A549 (cell line): Measurements from ENCODE around the gene GRIK5. TPM values are rescaled to one million over a fixed set of nuclear protein-coding genes. Genes with fewer than 3 reads are reported as not detected.
A peak's percentile ranks its signal among the peaks of the same experiment; 100 is the strongest.

Experiments used
- ATAC-seq, 2 experiments: fragments of 200-7000 bp in 1 of 2; fragments of >200 bp in 1 of 2; cut with Nextera tagmentation in 1 of 2; cut with Tn5 transposase in 1 of 2; 3 replicates each; pipeline versions ENCODE4 v1.8.0 to v1.9.1; 2018 to 2020; ENCODE audit warnings: mild to moderate bottlenecking in 1 of 2, moderate library complexity in 1 of 2
- CTCF ChIA-PET: fragments of 300-600 bp; sonication (Branson Sonifier 250); formaldehyde crosslinking; extraction: SDS; loops from one replicate; lab custom pipeline; 2021; ENCODE audit warnings: antibody characterized with exemption, inconsistent platforms; lab: Yijun Ruan, JAX
- POLR2A ChIA-PET: fragments of 350-600 bp; formaldehyde crosslinking; extraction: SDS; loops from one replicate; lab custom pipeline; 2021; ENCODE audit warnings: antibody characterized with exemption, inconsistent platforms; lab: Yijun Ruan, JAX
- DNase-seq, 2 experiments: peaks; one replicate each; pipeline versions ENCODE4 v3.0.0 to v3.0.0-alpha.2; 2011 to 2016; ENCODE audit warnings: low read depth in 1 of 2, low spot score in 1 of 2
- FAIRE-seq: peaks from 2 replicates; lab custom pipeline; 2011; peaks lifted over from hg19 to GRCh38; lab: Jason Lieb, UNC
- H3K27ac ChIP-seq, 2 experiments: fragments of >200 bp; sonication (Bioruptor Twin); formaldehyde crosslinking; 3 replicates each; pipeline ENCODE4 v1.5.1; 2016 to 2017
- H3K4me1 ChIP-seq: fragments of >200 bp; sonication (Bioruptor Twin); formaldehyde crosslinking; 3 replicates; pipeline ENCODE4 v1.6.1; 2016
- H3K4me2 ChIP-seq: fragments of >200 bp; sonication (Bioruptor Twin); formaldehyde crosslinking; 3 replicates; pipeline ENCODE4 v1.6.1; 2016
- H3K4me3 ChIP-seq: fragments of >200 bp; sonication (Bioruptor Twin); formaldehyde crosslinking; 3 replicates; pipeline ENCODE4 v1.5.1; 2016
- H3K9me3 ChIP-seq: fragments of >200 bp; sonication (Bioruptor Twin); formaldehyde crosslinking; 3 replicates; pipeline ENCODE4 v1.6.1; 2016
- ATOH8 ChIP-seq: fragments of 250-450 bp; sonication (Bioruptor Pico); IDR thresholded peaks from 2 replicates; pipeline ENCODE4 v1.5.0; 2020; ENCODE audit warnings: low read depth, mild to moderate bottlenecking, moderate library complexity
- CBX8 ChIP-seq: fragments of 200-600 bp; sonication (generic); IDR thresholded peaks from 2 replicates; pipeline ENCODE4 v1.6.1; 2016
- CHD4 ChIP-seq: fragments of 200-600 bp; sonication (generic); IDR thresholded peaks from 2 replicates; pipeline ENCODE4 v1.6.1; 2016; ENCODE audit warnings: antibody characterized with exemption, mild to moderate bottlenecking, borderline replicate concordance
- ELK1 ChIP-seq: fragments of 150-350 bp; IDR thresholded peaks from 2 replicates; pipeline ENCODE4 v1.6.1; 2014; ENCODE audit warnings: low read depth, mild to moderate bottlenecking, low read length
- FOSB ChIP-seq: fragments of 250-450 bp; sonication (Bioruptor Pico); IDR thresholded peaks from 2 replicates; pipeline ENCODE4 v1.5.0; 2020; ENCODE audit warnings: mild to moderate bottlenecking, moderate library complexity
- GATA3 ChIP-seq: IDR thresholded peaks from 2 replicates; pipeline ENCODE4 v1.6.1; 2012; ENCODE audit warnings: borderline replicate concordance
- HDAC2 ChIP-seq: fragments of 200-600 bp; sonication (generic); IDR thresholded peaks from 2 replicates; pipeline ENCODE4 v1.6.1; 2016
- HOXA7 ChIP-seq: fragments of 250-450 bp; sonication (Bioruptor Pico); IDR thresholded peaks from 2 replicates; pipeline ENCODE4 v1.5.0; 2020; ENCODE audit warnings: mild to moderate bottlenecking, moderate library complexity
- HOXB13 ChIP-seq: fragments of 250-450 bp; sonication (Bioruptor Pico); IDR thresholded peaks from 2 replicates; pipeline ENCODE4 v1.5.0; 2020; ENCODE audit warnings: low read depth, mild to moderate bottlenecking, moderate library complexity
- JUNB ChIP-seq: fragments of >200 bp; sonication (Bioruptor Twin); formaldehyde crosslinking; IDR thresholded peaks from 2 replicates; pipeline ENCODE4 v1.6.1; 2016
- KDM1A ChIP-seq: fragments of 200-600 bp; sonication (generic); IDR thresholded peaks from 2 replicates; pipeline ENCODE4 v1.6.1; 2016; ENCODE audit warnings: low read depth, mild to moderate bottlenecking
- MAX ChIP-seq: IDR thresholded peaks from 2 replicates; pipeline ENCODE4 v1.6.1; 2012
- RCOR1 ChIP-seq: fragments of 150-350 bp; IDR thresholded peaks from 2 replicates; pipeline ENCODE4 v1.6.1; 2014; ENCODE audit warnings: antibody characterized with exemption, low read length, low read depth
- ZSCAN20 ChIP-seq: fragments of 250-450 bp; sonication (Bioruptor Pico); IDR thresholded peaks from 2 replicates; pipeline ENCODE4 v1.8.0; 2022; ENCODE audit warnings: mild to moderate bottlenecking, moderate library complexity
- WGBS: methylation state at CpG from one replicate; pipeline ENCODE4 v1.1.6; 2017; ENCODE audit errors: missing lambda C conversion rate; 5-methylcytosine and 5-hydroxymethylcytosine counted together
- polyA plus RNA-seq, 4 experiments: library from polyadenylated mRNA; depleted of rRNA in 3 of 4; stranded (reverse); fragments of >200 nt; fragmentation: RNase III in 1 of 4; extraction: RNeasy Plus Mini Kit Qiagen cat#74134 plus additional on column Dnase treatment in 1 of 4; gene quantifications; 2 replicates in 3 of 4; 3 replicates in 1 of 4; pipeline ENCODE4 v1.2.3, GENCODE V29; 2011 to 2017
- TF ChIP-seq, protein P1 (sequence below): fragments of >200 bp; sonication (Bioruptor Twin); formaldehyde crosslinking; IDR thresholded peaks from 3 replicates; pipeline ENCODE4 v1.6.1; 2016
- TF ChIP-seq, protein P2 (sequence below): fragments of 450-650 bp; IDR thresholded peaks from 2 replicates; pipeline ENCODE4 v1.6.1; 2014; ENCODE audit warnings: antibody characterized with exemption
- TF ChIP-seq, protein P3 (sequence below): fragments of 200-600 bp; sonication (generic); IDR thresholded peaks from 2 replicates; pipeline ENCODE4 v1.6.1; 2016; ENCODE audit warnings: antibody characterized with exemption, mild to moderate bottlenecking, moderate library complexity

GRIK5 gene
- polyA plus RNA-seq, 2 of the 4 experiments (the other 2 are of a cell fraction) = 0.22 to 0.54 TPM

DNA sequence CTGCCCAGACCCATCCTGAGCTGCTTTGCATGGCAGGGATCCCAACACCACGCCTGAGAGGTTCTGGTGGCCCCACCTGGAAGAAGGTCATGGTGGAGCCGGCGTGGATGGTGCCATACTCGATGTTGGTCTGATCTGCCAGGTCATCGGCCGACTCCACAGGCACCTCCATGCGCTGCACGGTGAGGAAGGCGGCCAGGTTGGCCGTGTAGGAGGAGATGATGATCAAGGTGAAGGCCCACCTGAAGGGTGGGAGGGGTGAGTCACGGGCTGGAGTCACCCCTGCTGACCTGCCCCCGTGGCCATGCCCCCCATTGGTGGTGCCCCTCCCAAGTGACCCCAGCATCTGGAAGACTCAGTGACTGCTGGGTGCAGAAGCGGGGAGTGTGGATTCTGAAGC, 63.4 kb downstream of the GRIK5 start:
- H3K4me1 ChIP-seq = peaks cover 12% of the 10 kb centered on the region
- no peak overlapping the region for H3K27ac ChIP-seq
- FAIRE-seq = no peak
- WGBS = 52% methylated on average over 13 of the region's 13 CpGs
- no peak for ATAC-seq
- TF ChIP-seq HOXA7 (CRISPR knock-in tag) = no peak
- TF ChIP-seq HOXB13 (CRISPR knock-in tag) = no peak
- no peak for TF ChIP-seq KDM1A
- TF ChIP-seq HDAC2 = no peak
- TF ChIP-seq FOSB = no peak
- no peak for TF ChIP-seq CBX8
- no peak for TF ChIP-seq CHD4
- TF ChIP-seq, protein P1, sequence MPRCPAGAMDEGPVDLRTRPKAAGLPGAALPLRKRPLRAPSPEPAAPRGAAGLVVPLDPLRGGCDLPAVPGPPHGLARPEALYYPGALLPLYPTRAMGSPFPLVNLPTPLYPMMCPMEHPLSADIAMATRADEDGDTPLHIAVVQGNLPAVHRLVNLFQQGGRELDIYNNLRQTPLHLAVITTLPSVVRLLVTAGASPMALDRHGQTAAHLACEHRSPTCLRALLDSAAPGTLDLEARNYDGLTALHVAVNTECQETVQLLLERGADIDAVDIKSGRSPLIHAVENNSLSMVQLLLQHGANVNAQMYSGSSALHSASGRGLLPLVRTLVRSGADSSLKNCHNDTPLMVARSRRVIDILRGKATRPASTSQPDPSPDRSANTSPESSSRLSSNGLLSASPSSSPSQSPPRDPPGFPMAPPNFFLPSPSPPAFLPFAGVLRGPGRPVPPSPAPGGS = no peak
- no peak for TF ChIP-seq GATA3
- TF ChIP-seq MAX = no peak
- no peak for TF ChIP-seq ZSCAN20 (CRISPR knock-in tag)
- TF ChIP-seq, protein P2, sequence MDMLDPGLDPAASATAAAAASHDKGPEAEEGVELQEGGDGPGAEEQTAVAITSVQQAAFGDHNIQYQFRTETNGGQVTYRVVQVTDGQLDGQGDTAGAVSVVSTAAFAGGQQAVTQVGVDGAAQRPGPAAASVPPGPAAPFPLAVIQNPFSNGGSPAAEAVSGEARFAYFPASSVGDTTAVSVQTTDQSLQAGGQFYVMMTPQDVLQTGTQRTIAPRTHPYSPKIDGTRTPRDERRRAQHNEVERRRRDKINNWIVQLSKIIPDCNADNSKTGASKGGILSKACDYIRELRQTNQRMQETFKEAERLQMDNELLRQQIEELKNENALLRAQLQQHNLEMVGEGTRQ = no peak
- ChIA-PET CTCF (interaction anchor here (0.6 to 16.0 kb wide), 5 partner anchors 7 to 208 kb away, joined by 3 to 230 read pairs (median 58); no protein-coding TSS in a partner anchor), POLR2A (no interaction called here)
- H3K4me2 ChIP-seq = no peak overlapping the region
- no peaks in the 10 kb centered on the region for H3K9me3 ChIP-seq
- DNase-seq = no peak
- no peak overlapping the region for H3K4me3 ChIP-seq

GRCh38 chr19:42005504-42005903, 64.5 kb downstream of the GRIK5 start:
- TF ChIP-seq RCOR1 (no peak), HOXA7 (CRISPR knock-in tag) (no peak), GATA3 (no peak), ATOH8 (CRISPR knock-in tag) (no peak), JUNB (no peak), HDAC2 (no peak), ELK1 (no peak), ZSCAN20 (CRISPR knock-in tag) (no peak)
- TF ChIP-seq, protein P3, sequence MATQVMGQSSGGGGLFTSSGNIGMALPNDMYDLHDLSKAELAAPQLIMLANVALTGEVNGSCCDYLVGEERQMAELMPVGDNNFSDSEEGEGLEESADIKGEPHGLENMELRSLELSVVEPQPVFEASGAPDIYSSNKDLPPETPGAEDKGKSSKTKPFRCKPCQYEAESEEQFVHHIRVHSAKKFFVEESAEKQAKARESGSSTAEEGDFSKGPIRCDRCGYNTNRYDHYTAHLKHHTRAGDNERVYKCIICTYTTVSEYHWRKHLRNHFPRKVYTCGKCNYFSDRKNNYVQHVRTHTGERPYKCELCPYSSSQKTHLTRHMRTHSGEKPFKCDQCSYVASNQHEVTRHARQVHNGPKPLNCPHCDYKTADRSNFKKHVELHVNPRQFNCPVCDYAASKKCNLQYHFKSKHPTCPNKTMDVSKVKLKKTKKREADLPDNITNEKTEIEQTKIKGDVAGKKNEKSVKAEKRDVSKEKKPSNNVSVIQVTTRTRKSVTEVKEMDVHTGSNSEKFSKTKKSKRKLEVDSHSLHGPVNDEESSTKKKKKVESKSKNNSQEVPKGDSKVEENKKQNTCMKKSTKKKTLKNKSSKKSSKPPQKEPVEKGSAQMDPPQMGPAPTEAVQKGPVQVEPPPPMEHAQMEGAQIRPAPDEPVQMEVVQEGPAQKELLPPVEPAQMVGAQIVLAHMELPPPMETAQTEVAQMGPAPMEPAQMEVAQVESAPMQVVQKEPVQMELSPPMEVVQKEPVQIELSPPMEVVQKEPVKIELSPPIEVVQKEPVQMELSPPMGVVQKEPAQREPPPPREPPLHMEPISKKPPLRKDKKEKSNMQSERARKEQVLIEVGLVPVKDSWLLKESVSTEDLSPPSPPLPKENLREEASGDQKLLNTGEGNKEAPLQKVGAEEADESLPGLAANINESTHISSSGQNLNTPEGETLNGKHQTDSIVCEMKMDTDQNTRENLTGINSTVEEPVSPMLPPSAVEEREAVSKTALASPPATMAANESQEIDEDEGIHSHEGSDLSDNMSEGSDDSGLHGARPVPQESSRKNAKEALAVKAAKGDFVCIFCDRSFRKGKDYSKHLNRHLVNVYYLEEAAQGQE = no peak
- Histone ChIP-seq H3K4me3 (no peak overlapping the region), H3K9me3 (no peaks in the 10 kb centered on the region), H3K4me2 (no peak overlapping the region), H3K4me1 (peaks cover 8% of the 10 kb centered on the region), H3K27ac (no peak overlapping the region)
- POLR2A ChIA-PET = no interaction called here
- 0 out of 6 replicates have a peak, but pooled peaks of 1 of the 2 experiments have one; percentile 10 for ATAC-seq
- DNase-seq = no peak
- CTCF ChIA-PET = interaction anchor here (1.0 to 16.0 kb wide), 3 partner anchors 21 to 53 kb away, joined by 3 to 344 read pairs (median 230); no protein-coding TSS in a partner anchor
- FAIRE-seq = no peak
- WGBS = 62% methylated on average over 22 of the region's 22 CpGs
